Amygdala (tissue), 56 donors: ENCODE results near the gene NOM1.

Source experiments
- DNase-seq, 56 donors: peaks; one replicate each; lab custom pipeline; 2025; lab: John Stamatoyannopoulos, UW

The NOM1 gene

GRCh38 chr7:157002819-157003421 is 53.4 kb downstream of the NOM1 start:
- DNase-seq: no peak

GRCh38 chr7:157003445-157003755 is 53.9 kb downstream of the NOM1 start:
- DNase-seq: no peak

GRCh38 chr7:157003756-157004520 is 54.4 kb downstream of the NOM1 start:
- DNase-seq: no peak

- no peak for DNase-seq
These were observed 55.3 kb downstream of the NOM1 start for GRCh38 chr7:157004521-157005455.

- DNase-seq: no peak
These were observed 56.1 kb downstream of the NOM1 start for GRCh38 chr7:157005456-157006204.

GRCh38 chr7:157006205-157006747 is 56.8 kb downstream of the NOM1 start:
- no peak for DNase-seq

- no peak for DNase-seq
These were observed 57.4 kb downstream of the NOM1 start for GRCh38 chr7:157006829-157007469.

- no peak for DNase-seq
These were observed 58.1 kb downstream of the NOM1 start for GRCh38 chr7:157007470-157008066.

- no peak for DNase-seq
These were observed 59.0 kb downstream of the NOM1 start for GRCh38 chr7:157008206-157009169.

GRCh38 chr7:157009170-157009777 is 59.8 kb downstream of the NOM1 start:
- no peak for DNase-seq

GRCh38 chr7:157009778-157010587 is 60.5 kb downstream of the NOM1 start:
- no peak for DNase-seq

GRCh38 chr7:157010588-157011332 is 61.2 kb downstream of the NOM1 start, which contains the start of gene MNX1:
TSS of gene MNX1 (minus strand) at chr7:157010663. CDS start at chr7:157010350, 313 bp downstream.
- DNase-seq: no peak

- DNase-seq: no peak
These were observed 62.0 kb downstream of the NOM1 start for GRCh38 chr7:157011333-157012112.

GRCh38 chr7:157012113-157012547 is 62.6 kb downstream of the NOM1 start:
- DNase-seq: no peak

GRCh38 chr7:157013101-157013500 is 63.6 kb downstream of the NOM1 start:
- DNase-seq: no peak
